Measurements from ENCODE around the gene ETFA.

Gene ETFA

DNA sequence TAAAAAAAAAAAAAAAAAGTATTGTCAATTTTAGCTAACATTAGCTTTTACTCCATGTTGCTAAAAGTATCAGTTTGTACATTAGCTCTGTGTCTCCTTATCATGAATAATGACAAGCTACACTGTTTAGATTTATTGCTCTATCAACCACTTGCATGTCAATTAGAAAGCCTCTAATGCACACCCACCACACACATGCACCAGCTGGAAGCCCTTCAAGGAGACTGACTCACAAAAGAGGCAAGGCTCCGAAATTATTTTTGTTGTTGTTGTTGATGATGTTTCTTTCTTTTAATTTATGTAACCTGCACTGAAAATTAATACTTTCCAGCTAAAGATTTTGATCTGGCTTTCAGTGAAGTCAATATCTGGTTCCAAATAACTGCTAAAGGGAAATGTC is 71.5 kb downstream of the ETFA start:
- H3K4me3 Mint-ChIP-seq: no peak overlapping the region
- no peaks in the 10 kb centered on the region for H3K9me3 Mint-ChIP-seq

DNA sequence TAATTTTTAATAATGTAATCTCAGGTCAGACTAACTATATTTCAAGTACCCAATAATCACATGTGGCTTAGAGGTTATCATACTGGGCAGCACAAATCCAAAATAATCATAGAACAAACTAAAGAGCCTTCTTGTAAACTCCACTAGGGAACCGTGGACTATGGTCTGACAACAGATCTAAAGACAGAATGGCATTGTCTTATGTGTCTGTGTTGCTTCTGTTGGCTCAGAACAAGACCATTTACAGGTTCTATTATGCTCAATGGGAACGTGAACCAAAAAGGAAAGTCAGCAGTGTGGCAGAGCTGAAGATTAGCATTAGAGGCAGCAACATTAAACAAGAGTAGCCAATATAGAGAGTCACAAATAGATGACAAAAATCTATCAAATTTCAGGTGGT is 74.9 kb downstream of the ETFA start:
- H3K4me3 Mint-ChIP-seq: no peak overlapping the region
- peaks cover 12% of the 10 kb centered on the region for H3K36me3 Mint-ChIP-seq (ENCODE audit: low read depth)
- no peaks in the 10 kb centered on the region for H3K9me3 Mint-ChIP-seq
- no peaks in the 10 kb centered on the region for H3K27me3 Mint-ChIP-seq
- no peaks in the 10 kb centered on the region for H3K4me1 Mint-ChIP-seq (ENCODE audit: low read depth)
- no peak overlapping the region for H3K27ac Mint-ChIP-seq

More for the DNA sequence above, 71.5 kb downstream of the ETFA start:
- Mint-ChIP-seq H3K27me3 (no peaks in the 10 kb centered on the region), H3K36me3 (ENCODE audit: low read depth) (peaks cover 17% of the 10 kb centered on the region), H3K27ac (no peak overlapping the region), H3K4me1 (ENCODE audit: low read depth) (no peaks in the 10 kb centered on the region)

- H3K27me3 Mint-ChIP-seq: no peaks in the 10 kb centered on the region
These were observed 76.0 kb downstream of the ETFA start for GRCh38 chr15:76235186-76235826.

DNA sequence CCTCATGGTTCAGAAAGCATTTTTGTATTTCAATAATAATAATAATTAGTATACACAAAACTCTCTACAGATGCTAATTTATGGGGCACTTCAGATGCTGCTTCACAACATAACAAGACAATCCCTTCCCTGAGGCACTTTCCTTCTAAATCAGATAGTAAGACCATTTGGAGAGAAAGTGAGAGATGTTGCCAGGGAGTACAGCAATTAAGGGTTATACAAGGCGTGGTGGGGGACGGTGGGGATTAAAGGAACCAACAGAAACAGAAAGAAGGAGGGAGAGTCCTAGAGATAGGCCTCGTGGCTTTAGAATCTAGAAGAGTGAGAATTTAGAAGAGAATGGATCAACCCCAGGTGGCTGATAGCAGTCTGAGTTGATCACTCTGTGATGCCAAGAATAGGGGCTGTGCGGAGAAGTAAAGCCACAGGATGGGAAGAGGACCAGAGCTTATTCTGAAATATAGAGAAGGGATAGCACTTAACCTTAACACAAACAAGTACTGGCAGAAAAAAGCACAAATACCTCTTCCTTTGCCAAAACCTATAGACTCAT is 76.9 kb downstream of the ETFA start:
- H3K9me3 Mint-ChIP-seq: no peaks in the 10 kb centered on the region
- no peak overlapping the region for H3K4me3 Mint-ChIP-seq

More at GRCh38 chr15:76235186-76235826, 76.0 kb downstream of the ETFA start:
- H3K4me3 Mint-ChIP-seq: no peak overlapping the region
- no peaks in the 10 kb centered on the region for H3K9me3 Mint-ChIP-seq
- no peaks in the 10 kb centered on the region for H3K4me1 Mint-ChIP-seq (ENCODE audit: low read depth)
- peaks cover 15% of the 10 kb centered on the region for H3K36me3 Mint-ChIP-seq (ENCODE audit: low read depth)
- no peak overlapping the region for H3K27ac Mint-ChIP-seq

DNA sequence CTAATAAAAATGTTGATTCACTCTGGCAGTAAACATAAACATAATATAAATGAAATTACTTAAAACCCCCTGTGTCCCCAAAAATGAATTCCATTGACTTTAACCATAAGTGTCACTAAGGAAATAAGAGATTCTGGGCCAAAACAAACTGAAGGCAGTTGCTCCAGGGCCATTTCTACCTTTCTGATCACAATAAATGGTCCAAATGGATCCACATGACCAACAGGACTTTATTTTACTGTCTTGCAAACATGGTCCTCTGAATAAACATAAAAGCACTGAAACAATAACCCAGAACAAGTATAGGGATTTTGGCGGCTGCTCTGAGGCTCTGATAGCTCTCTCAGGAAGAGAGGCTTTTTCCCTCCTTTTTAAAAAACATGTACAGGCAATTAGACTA is 77.3 kb downstream of the ETFA start:
- Mint-ChIP-seq H3K36me3 (ENCODE audit: low read depth) (peaks cover 14% of the 10 kb centered on the region), H3K4me3 (no peak overlapping the region), H3K9me3 (no peaks in the 10 kb centered on the region), H3K27me3 (no peaks in the 10 kb centered on the region), H3K4me1 (ENCODE audit: low read depth) (no peaks in the 10 kb centered on the region), H3K27ac (no peak overlapping the region)

More for the DNA sequence above, 76.9 kb downstream of the ETFA start:
- Mint-ChIP-seq H3K27me3 (no peaks in the 10 kb centered on the region), H3K36me3 (ENCODE audit: low read depth) (peaks cover 14% of the 10 kb centered on the region), H3K4me1 (ENCODE audit: low read depth) (no peaks in the 10 kb centered on the region), H3K27ac (no peak overlapping the region)

DNA sequence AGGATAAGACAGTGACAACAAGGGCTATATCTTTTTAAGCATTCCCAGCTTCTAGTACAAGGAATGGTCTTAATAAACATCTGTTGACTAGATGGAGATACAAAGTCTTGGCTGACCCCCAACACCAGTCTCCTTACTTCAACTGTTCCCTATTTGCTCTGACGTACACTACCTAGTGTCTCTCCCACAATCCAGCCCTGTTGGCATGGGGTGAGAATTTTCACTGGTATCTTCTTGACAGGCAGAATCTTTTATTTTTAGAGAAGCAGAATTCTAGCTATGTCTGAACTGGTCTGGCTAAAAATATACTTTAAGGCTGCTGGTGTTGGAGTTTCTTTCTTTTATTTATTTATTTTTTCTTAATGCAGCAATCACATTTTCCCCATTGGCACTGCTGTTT is 82.0 kb downstream of the ETFA start:
- H3K27ac Mint-ChIP-seq: no peak overlapping the region
- no peak overlapping the region for H3K4me3 Mint-ChIP-seq

DNA sequence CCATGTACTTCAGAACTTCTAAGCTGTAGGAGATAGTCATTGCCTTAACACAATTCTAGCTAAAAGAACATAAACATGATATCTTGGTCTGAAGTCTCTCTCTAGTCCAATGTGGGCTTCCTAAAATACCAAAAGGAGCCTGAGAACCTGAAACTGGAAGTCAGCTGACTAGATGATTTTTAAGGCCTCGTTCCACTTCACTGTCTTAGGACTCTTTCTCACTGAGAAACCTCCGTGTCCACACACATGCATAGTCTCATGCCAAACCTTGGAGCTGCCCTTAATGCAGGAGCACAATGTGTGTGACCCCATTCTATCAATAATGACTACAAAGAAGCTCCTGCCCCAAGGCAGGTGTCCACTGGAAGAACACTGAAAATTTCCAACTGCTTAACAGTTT is 87.7 kb downstream of the ETFA start:
- H3K36me3 Mint-ChIP-seq (ENCODE audit: low read depth): peaks cover 60% of the 10 kb centered on the region

More for the DNA sequence above, 82.0 kb downstream of the ETFA start:
- no peaks in the 10 kb centered on the region for H3K9me3 Mint-ChIP-seq
- peaks cover 31% of the 10 kb centered on the region for H3K36me3 Mint-ChIP-seq (ENCODE audit: low read depth)
- H3K4me1 Mint-ChIP-seq (ENCODE audit: low read depth): no peaks in the 10 kb centered on the region
- no peaks in the 10 kb centered on the region for H3K27me3 Mint-ChIP-seq

GRCh38 chr15:76222159-76222558 is 89.1 kb downstream of the ETFA start:
- H3K4me3 Mint-ChIP-seq: no peak overlapping the region
- H3K27ac Mint-ChIP-seq: no peak overlapping the region
- no peaks in the 10 kb centered on the region for H3K9me3 Mint-ChIP-seq
- H3K36me3 Mint-ChIP-seq (ENCODE audit: low read depth): peaks cover 58% of the 10 kb centered on the region
- no peaks in the 10 kb centered on the region for H3K27me3 Mint-ChIP-seq
- H3K4me1 Mint-ChIP-seq (ENCODE audit: low read depth): peaks cover 8% of the 10 kb centered on the region

More for the DNA sequence above, 87.7 kb downstream of the ETFA start:
- H3K4me3 Mint-ChIP-seq: no peak overlapping the region
- H3K27ac Mint-ChIP-seq: no peak overlapping the region
- H3K4me1 Mint-ChIP-seq (ENCODE audit: low read depth): peaks cover 8% of the 10 kb centered on the region
- H3K9me3 Mint-ChIP-seq: no peaks in the 10 kb centered on the region
- H3K27me3 Mint-ChIP-seq: no peaks in the 10 kb centered on the region

DNA sequence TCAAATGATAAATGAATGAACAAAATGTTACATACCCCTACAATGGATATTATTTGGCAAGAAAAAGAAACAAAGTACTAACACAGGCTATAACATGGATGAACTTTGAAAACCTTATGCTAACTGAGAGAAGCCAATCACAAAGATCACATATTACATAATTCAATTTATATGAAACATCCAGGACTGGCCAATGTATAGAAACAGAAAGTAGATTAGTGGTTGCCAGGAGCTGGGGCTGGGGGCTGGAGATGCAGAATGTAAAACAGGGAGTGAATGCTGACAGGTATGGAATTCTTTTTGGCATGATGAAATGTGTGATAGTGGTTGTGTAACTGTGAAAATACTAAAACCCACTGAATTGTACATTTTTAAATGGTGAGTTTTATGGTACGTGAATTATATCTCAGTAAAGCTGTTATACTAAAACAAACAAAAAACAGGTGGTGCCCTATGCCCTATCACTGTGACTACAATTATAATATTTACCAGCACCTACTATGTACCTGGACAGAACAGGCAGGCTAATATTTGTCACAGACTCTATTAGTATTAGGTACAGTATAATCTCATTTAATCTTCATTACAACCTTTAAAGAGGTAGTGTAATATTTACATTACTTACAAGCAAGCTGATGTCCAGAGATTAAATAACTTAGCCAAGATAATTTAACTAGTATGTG is 90.0 kb downstream of the ETFA start:
- Mint-ChIP-seq H3K36me3 (ENCODE audit: low read depth) (peaks cover 63% of the 10 kb centered on the region), H3K27ac (no peak overlapping the region)

DNA sequence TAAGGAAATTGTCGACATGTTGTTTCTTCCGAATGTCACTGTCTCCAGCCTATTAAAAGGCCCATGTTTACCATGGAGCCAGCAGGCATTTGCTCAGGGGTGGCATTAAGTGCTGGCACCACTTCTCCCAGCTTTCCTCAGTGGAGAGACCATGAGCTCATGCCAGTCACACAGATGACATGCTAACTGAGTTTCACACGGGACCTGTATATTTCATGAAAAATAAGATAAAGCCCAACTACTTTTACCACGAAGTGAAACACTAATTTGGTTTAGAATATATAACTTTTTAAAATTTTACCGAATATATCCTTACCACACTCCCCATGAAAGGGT is 93.4 kb downstream of the ETFA start:
- Mint-ChIP-seq H3K9me3 (no peaks in the 10 kb centered on the region), H3K27me3 (no peaks in the 10 kb centered on the region), H3K27ac (no peak overlapping the region), H3K36me3 (ENCODE audit: low read depth) (peaks cover 56% of the 10 kb centered on the region), H3K4me3 (no peak overlapping the region), H3K4me1 (ENCODE audit: low read depth) (peaks cover 8% of the 10 kb centered on the region)

More for the DNA sequence above, 90.0 kb downstream of the ETFA start:
- Mint-ChIP-seq H3K4me1 (ENCODE audit: low read depth) (peaks cover 8% of the 10 kb centered on the region), H3K4me3 (no peak overlapping the region), H3K27me3 (no peaks in the 10 kb centered on the region), H3K9me3 (no peaks in the 10 kb centered on the region)

- Mint-ChIP-seq H3K27me3 (no peaks in the 10 kb centered on the region), H3K9me3 (no peaks in the 10 kb centered on the region), H3K36me3 (ENCODE audit: low read depth) (peaks cover 51% of the 10 kb centered on the region), H3K4me1 (ENCODE audit: low read depth) (peaks cover 8% of the 10 kb centered on the region), H3K27ac (no peak overlapping the region), H3K4me3 (no peak overlapping the region)
These were observed 94.0 kb downstream of the ETFA start for GRCh38 chr15:76217029-76217881.

DNA sequence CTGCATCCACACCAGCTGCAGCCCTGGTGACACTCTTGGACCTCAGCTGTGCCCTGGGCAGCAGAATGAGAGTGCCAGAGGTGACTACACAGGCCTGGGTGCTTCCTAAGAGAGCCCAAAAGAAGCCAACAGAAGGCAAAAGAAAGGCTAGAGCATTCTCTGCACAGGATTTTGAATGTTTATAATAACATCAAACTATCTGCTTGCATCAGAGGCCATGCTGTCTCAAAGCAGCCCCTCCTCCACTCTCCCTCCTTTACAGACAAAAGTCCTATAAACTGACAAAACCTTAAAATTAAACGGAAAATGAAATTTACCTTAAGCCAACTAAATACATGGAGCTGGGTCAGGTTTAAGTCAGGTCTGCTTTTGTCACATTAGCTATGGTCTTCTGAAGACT is 95.6 kb downstream of the ETFA start:
- Mint-ChIP-seq H3K4me1 (ENCODE audit: low read depth) (peaks cover 2% of the 10 kb centered on the region), H3K36me3 (ENCODE audit: low read depth) (peaks cover 47% of the 10 kb centered on the region), H3K27me3 (no peaks in the 10 kb centered on the region), H3K4me3 (no peak overlapping the region), H3K27ac (no peak overlapping the region), H3K9me3 (no peaks in the 10 kb centered on the region)

DNA sequence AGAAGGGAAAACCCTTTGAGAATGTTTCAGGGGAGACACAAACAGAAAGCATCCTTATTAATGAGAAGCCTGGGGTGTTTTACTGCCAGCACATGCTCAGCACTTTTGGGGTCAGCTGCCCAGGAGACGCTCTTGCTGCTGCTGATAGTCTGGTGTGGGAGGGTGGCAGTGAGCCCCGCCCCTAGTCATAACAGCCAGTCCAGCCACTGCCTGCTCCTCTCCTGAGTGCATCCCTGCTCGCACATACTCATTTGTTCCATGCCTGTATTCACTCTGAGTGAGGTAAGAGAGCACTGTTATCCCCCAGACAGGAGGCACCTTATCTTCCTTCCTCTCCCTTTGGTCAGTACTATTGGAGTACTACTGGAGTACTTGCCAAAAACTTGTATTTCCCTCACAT is 101.3 kb downstream of the ETFA start:
- Mint-ChIP-seq H3K27me3 (no peaks in the 10 kb centered on the region), H3K9me3 (no peaks in the 10 kb centered on the region), H3K27ac (no peak overlapping the region), H3K4me1 (ENCODE audit: low read depth) (peaks cover 8% of the 10 kb centered on the region), H3K36me3 (ENCODE audit: low read depth) (peaks cover 33% of the 10 kb centered on the region), H3K4me3 (no peak overlapping the region)

DNA sequence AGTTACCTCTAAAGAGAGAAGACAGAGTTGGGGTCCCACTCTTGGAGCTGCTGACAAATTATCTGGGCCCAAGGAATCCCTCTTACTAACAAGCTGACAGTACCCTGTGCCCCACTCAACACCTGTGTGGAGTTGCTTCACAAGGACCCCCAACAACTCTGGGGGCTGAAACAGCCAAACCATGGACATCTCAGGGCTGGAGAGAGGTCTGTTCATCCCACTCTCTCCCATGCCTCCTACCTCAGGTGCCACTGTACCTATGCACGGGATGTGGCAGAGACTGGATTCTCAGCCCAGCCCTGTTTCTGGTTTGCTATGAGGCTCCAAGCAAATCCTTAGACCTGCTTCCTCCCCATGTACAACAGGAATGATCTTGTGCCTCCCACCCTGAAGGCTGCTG is 101.7 kb downstream of the ETFA start:
- H3K4me1 Mint-ChIP-seq (ENCODE audit: low read depth): peaks cover 8% of the 10 kb centered on the region
- no peak overlapping the region for H3K4me3 Mint-ChIP-seq
- H3K27ac Mint-ChIP-seq: no peak overlapping the region
- H3K9me3 Mint-ChIP-seq: no peaks in the 10 kb centered on the region
- no peaks in the 10 kb centered on the region for H3K27me3 Mint-ChIP-seq
- peaks cover 28% of the 10 kb centered on the region for H3K36me3 Mint-ChIP-seq (ENCODE audit: low read depth)

All from stimulated activated naive CD8-positive, alpha-beta T cell treated with anti-CD3 and anti-CD28 coated beads, Interleukin-15, Interleukin-2, amounts not matched to agents 100 ng/mL and 50 ng/mL, for 24 hours (primary cell).